ENCODE measurements around the gene MBOAT1.

DNA sequence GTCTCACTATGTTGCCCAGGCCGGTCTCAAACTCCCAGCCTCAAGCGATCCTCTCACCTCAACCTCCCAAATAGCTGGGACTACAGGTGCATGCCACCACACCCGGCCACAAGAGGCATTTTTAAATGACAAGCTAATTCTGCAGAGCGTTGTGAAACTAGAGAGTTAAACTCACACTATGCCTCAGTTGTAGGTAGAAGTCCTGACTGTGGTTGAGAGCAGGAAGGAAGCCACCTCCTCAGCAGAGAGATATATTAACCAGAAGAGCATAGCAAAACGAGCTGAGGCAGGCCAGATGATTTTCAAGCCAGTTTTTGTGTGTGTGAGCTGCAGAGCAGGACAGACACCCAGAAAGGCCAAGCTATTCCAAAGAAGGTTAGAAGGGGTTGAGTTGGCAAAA lies 150.3 kb downstream of the MBOAT1 start:
- TF ChIP-seq, protein P1, sequence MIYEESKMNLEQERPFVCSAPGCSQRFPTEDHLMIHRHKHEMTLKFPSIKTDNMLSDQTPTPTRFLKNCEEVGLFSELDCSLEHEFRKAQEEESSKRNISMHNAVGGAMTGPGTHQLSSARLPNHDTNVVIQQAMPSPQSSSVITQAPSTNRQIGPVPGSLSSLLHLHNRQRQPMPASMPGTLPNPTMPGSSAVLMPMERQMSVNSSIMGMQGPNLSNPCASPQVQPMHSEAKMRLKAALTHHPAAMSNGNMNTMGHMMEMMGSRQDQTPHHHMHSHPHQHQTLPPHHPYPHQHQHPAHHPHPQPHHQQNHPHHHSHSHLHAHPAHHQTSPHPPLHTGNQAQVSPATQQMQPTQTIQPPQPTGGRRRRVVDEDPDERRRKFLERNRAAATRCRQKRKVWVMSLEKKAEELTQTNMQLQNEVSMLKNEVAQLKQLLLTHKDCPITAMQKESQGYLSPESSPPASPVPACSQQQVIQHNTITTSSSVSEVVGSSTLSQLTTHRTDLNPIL (CRISPR knock-in tag; IDR thresholded peaks at IDR 0.05; ENCODE audit: low read depth) = no peak
- TF ChIP-seq SNAI2 (CRISPR knock-in tag; IDR thresholded peaks at IDR 0.05) (no peak), TCF4 (CRISPR knock-in tag; IDR thresholded peaks at IDR 0.05; ENCODE audit: borderline replicate concordance) (no peak), CSDC2 (CRISPR knock-in tag; IDR thresholded peaks at IDR 0.05) (no peak), ZFP3 (CRISPR knock-in tag; IDR thresholded peaks at IDR 0.05) (no peak), OSR1 (CRISPR knock-in tag; IDR thresholded peaks at IDR 0.05) (no peak), GLIS3 (CRISPR knock-in tag; IDR thresholded peaks at IDR 0.05) (no peak), ESRRG (CRISPR knock-in tag; IDR thresholded peaks at IDR 0.05) (no peak)
- TF ChIP-seq, protein P2, sequence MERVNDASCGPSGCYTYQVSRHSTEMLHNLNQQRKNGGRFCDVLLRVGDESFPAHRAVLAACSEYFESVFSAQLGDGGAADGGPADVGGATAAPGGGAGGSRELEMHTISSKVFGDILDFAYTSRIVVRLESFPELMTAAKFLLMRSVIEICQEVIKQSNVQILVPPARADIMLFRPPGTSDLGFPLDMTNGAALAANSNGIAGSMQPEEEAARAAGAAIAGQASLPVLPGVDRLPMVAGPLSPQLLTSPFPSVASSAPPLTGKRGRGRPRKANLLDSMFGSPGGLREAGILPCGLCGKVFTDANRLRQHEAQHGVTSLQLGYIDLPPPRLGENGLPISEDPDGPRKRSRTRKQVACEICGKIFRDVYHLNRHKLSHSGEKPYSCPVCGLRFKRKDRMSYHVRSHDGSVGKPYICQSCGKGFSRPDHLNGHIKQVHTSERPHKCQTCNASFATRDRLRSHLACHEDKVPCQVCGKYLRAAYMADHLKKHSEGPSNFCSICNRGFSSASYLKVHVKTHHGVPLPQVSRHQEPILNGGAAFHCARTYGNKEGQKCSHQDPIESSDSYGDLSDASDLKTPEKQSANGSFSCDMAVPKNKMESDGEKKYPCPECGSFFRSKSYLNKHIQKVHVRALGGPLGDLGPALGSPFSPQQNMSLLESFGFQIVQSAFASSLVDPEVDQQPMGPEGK (CRISPR knock-in tag; IDR thresholded peaks at IDR 0.05; ENCODE audit: borderline replicate concordance) = no peak
- TF ChIP-seq, protein P3, sequence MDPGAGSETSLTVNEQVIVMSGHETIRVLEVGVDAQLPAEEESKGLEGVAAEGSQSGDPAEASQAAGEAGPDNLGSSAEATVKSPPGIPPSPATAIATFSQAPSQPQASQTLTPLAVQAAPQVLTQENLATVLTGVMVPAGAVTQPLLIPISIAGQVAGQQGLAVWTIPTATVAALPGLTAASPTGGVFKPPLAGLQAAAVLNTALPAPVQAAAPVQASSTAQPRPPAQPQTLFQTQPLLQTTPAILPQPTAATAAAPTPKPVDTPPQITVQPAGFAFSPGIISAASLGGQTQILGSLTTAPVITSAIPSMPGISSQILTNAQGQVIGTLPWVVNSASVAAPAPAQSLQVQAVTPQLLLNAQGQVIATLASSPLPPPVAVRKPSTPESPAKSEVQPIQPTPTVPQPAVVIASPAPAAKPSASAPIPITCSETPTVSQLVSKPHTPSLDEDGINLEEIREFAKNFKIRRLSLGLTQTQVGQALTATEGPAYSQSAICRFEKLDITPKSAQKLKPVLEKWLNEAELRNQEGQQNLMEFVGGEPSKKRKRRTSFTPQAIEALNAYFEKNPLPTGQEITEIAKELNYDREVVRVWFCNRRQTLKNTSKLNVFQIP (CRISPR knock-in tag; IDR thresholded peaks at IDR 0.05; ENCODE audit: borderline replicate concordance, low read depth) = no peak
- TF ChIP-seq, protein P4, sequence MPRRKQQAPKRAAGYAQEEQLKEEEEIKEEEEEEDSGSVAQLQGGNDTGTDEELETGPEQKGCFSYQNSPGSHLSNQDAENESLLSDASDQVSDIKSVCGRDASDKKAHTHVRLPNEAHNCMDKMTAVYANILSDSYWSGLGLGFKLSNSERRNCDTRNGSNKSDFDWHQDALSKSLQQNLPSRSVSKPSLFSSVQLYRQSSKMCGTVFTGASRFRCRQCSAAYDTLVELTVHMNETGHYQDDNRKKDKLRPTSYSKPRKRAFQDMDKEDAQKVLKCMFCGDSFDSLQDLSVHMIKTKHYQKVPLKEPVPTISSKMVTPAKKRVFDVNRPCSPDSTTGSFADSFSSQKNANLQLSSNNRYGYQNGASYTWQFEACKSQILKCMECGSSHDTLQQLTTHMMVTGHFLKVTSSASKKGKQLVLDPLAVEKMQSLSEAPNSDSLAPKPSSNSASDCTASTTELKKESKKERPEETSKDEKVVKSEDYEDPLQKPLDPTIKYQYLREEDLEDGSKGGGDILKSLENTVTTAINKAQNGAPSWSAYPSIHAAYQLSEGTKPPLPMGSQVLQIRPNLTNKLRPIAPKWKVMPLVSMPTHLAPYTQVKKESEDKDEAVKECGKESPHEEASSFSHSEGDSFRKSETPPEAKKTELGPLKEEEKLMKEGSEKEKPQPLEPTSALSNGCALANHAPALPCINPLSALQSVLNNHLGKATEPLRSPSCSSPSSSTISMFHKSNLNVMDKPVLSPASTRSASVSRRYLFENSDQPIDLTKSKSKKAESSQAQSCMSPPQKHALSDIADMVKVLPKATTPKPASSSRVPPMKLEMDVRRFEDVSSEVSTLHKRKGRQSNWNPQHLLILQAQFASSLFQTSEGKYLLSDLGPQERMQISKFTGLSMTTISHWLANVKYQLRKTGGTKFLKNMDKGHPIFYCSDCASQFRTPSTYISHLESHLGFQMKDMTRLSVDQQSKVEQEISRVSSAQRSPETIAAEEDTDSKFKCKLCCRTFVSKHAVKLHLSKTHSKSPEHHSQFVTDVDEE (CRISPR knock-in tag; IDR thresholded peaks at IDR 0.05) = no peak
- TF ChIP-seq, protein P5, sequence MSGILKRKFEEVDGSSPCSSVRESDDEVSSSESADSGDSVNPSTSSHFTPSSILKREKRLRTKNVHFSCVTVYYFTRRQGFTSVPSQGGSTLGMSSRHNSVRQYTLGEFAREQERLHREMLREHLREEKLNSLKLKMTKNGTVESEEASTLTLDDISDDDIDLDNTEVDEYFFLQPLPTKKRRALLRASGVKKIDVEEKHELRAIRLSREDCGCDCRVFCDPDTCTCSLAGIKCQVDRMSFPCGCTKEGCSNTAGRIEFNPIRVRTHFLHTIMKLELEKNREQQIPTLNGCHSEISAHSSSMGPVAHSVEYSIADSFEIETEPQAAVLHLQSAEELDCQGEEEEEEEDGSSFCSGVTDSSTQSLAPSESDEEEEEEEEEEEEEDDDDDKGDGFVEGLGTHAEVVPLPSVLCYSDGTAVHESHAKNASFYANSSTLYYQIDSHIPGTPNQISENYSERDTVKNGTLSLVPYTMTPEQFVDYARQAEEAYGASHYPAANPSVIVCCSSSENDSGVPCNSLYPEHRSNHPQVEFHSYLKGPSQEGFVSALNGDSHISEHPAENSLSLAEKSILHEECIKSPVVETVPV (CRISPR knock-in tag; IDR thresholded peaks at IDR 0.05) = no peak

All from SK-N-SH treated with all-trans-retinoic acid at 6 μM for 48 hours (cell line).